SHP77 treated with DMSO at 0.1 percent for 48 hours (cell line): ENCODE data around the gene NCOA3.
"Not testable (repeated sequence)": the region's sequence is repeated elsewhere in the genome, so short reads cannot be mapped to it uniquely, and the experiment has no call there.

ENCODE experiments used
- DNase-seq: peaks from one replicate; lab custom pipeline; 2025; lab: John Stamatoyannopoulos, UW

NCOA3 gene

DNA sequence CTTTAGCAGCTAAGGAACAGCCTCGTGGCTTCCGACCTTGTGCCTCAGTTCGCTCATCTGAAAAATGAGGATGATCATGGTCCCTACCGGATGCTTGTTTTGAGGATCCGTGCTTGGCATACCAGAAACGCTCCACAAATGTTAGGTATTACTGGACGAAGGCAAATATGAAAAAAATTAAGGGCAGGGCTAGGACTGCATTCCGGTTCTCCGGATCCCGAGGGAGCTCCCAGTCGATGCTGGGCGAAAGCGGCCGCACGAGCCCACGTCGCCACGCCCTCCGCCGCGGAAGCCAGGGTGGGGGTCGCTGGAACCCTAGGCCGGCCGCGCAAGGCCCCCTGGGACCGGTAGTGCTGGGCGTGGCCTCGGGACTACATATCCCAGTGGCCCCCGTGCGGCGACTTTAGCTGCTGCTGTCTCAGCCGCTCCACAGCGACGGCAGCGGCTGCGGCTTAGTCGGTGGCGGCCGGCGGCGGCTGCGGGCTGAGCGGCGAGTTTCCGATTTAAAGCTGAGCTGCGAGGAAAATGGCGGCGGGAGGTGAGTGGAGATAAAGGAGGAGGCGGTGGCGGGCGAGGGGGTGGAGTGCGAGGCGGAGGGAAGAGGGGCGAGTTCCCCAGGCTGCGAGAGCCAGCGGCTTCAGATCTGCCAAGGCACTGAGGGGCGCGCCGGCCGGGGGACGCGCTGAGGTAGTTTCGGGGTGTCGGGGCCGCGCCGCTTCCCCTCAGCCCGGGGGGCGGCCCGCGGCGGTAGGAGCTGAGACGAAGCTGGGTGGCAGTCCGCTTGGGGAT, at the start of gene NCOA3:
NCOA3 (plus strand) TSS at position 406 of the 789 bp plus-strand sequence. CDS start 120,361 bp downstream, outside the sequence.
- DNase-seq, result peak; percentile 83

DNA sequence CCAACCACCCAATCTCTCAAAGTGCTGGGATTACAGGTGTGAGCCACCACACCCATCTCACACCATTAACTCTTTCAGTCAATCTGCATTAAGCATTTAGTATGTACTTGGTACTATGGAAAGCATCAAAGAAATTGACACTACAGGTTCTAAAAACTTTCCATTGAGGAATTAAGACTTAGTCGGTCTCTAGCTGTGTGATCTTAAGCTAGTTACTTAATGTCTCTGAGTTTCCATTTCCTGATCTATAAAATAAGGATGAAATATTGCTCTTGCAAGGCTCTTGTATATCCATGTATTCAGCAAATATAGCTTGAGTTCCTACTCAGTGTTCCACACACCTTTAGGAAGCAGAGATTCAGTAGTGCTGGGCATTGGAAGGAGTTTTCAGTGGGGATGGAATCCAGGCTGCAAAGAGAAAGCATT, 48.9 kb upstream of the NCOA3 start:
- no peak for DNase-seq

DNA sequence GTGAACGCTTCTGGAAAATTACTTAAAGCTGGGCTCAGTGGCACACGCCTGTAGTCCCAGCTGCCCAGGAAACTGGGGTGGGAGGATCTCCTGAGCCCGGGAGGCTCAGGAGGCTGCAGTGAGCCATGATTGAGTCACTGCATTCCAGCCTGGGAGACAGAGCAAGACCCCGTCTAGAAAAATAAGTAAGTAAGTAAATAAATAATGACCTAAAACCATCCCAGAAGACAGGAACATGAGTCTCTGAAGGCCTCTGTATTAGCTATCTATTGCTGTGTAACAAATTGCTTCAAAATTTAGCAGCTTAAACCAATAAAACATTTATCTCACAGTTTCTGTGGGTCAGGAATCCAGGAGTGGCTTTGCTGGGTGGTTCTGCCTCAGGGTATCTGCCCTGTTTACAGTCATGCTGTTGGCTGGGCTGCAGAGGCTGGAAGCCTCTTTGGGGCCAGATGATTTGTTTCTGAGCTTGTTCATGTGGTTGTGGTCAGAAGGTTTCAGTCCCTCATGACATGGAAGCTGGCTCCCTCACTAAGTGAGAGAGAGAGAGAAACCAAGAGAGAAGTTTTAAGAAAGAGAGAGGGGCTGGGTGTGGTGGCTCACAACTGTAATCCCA, 48.4 kb upstream of the NCOA3 start:
- DNase-seq, result no peak

DNA sequence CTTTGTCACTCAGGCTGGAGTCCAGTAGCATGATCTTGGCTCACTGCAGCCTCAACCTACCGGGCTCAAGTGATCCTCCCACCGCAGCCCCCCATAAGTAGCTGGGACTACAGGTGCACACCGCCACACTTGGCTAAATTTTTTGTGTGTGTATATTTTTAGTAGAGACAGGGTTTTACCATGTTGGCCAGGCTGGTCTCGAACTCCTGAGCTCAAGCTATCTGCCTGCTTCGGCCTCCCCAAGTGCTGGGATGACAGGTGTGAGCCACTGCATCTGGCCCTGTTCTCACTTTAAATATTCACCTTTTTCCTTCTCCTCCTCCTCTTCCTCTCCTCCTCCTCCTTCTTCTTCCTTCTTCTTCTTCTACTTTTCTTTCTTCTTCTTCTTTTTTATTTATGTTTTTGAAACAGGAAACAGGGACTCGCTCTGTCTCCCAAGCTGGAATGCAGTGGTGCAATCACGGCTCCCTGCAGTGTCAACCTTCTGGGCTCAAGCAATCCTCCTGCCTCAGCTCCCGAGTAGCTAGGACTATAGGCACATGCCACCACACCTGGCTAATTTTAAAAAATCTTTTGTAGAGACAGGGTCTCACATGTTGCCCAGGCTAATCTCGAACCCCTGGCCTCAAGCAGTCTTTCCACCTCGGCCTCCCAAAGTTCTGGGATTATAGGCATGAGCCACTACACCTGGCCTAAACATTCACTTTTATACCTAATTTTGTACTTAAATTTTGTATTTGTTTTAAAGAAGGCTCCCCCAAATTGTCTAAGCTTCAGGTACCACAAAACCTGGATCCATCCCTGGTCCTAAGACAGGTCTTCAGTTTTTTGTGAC, 47.2 kb upstream of the NCOA3 start:
- DNase-seq, result no peak

DNA sequence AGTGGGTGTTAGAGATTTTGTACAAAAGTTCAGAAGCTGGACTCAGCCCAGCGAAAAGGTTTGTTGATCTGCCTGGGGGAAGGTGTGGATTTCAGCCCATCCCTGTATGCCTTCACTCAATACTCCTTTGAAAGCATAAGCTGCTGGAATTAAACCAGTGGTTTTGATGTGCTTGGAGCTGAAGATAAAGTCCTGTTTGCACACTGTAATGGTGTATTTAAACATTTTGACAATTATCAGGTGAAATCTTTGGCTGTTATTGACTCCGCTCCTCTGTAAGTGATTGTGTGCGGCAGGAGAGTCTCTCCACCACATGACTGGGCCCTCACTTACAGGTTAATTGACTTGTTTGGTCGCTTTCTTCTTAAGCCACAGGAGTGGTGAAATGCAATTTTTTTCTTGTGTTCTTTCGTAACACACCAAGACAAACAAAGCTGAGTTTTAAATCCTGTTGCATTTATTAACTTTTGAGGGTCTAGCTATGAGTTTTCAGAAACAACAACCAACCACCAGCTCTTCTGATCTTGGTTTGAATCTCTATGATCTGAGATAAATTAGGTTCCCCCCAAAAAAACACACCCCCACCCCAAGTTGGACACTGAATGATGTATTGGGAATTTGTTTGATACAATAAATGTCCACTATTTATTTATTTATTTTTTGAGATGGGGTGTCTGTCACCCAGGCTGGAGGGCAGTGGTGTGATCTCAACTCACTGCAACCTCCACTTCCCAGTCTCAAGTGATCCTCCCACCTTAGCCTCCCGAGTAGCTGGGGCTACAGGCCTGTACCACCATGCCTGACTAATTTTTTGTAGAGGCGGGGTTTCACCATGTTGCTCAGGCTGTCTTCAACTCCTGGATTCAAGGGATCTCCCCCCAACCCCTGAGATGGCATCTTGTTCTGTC, 46.3 kb upstream of the NCOA3 start:
- DNase-seq, result no peak

DNA sequence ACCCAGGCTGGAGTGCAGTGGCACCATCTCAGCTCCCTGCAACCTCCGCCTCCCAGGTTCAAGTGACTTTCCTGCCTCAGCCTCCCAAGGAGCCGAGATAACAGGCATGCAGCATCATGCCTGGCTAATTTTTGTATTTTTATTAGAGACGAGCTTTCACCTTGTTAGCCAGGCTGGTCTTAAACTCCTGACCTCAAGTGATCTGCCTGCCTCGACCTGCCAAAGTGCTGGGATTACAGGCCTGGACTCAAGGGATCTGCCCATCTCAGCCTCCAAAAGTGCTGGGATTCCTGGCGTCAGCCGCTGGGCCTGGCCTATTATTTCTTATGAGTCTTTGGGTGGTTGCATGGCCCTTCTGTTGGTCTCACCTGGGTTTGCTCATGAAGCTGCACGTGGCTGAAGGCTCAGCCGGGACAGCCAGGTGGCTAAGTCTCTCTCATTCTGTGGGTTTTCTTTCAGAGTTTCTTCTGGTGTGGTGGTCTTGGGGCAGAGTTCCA, 45.6 kb upstream of the NCOA3 start:
- DNase-seq, result no peak

DNA sequence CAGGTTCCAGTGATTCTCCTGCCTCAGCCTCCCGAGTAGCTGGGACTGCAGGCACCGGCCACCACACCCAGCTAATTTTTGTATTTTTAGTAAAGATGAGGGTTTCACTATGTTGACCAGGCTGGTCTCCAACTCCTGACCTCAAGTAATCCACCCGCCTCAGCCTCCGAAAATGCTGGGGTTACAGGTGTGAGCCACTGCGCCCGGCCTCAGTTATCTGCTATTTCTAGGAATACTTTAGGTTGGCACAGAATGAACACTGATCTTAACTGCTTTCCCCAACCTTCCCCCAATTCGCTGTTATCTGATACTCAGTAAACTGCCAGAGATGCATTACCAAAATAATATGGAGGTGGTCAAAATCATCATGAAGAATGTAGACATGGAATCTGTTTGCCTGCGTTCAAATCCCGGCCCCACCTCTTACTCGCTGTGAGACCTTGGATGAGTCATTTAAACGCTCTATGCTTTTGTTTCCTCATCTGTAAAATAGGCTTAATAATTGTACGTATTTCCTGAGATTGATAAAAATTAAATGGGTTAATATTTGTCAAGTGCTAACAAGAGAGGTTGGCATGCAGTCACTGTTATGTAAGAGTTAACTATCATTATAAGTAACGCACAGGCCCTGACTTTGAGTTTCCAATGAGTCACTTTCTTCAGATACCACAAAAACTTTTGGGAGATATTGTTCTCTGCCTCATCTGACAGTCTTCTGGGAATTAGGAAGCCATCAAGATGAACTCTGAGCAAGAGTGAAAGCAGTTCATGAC, 44.5 kb upstream of the NCOA3 start:
- no peak for DNase-seq

DNA sequence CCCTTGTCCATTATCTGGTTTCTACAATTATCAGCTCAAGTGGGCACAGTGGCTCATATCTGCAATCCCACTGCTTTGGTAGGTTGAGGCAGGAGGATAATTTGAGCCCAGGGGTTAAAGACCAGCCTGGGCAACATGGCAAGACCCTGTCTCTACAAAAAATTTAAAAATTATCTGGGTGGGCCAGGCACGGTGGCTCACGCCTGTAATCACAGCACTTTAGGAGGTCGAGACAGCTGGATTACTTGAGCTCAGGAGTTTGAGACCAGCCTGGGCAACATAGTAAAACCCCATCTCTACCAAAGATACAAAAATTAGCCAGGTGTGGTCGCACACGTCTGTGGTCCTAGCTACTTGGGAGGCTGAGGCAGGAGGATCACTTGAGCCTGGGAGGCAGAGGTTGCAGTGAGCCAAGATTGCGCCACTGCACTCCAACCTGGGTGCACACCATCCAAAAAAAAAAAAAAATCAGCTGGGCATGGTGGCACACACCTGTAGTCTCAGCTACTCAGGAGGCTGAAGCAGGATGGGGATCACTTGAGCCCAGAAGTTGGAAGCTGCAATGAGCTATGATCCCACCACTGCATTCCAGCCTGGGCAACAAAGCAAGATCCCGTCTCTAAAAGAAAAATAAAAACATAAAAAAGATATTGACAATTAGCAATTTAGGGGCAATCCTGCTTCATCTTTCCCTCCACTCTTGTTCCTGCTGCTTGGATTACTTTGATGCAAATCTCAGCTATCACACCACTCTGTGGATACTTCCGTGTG, 43.2 kb upstream of the NCOA3 start:
- DNase-seq, result not testable (repeated sequence)

DNA sequence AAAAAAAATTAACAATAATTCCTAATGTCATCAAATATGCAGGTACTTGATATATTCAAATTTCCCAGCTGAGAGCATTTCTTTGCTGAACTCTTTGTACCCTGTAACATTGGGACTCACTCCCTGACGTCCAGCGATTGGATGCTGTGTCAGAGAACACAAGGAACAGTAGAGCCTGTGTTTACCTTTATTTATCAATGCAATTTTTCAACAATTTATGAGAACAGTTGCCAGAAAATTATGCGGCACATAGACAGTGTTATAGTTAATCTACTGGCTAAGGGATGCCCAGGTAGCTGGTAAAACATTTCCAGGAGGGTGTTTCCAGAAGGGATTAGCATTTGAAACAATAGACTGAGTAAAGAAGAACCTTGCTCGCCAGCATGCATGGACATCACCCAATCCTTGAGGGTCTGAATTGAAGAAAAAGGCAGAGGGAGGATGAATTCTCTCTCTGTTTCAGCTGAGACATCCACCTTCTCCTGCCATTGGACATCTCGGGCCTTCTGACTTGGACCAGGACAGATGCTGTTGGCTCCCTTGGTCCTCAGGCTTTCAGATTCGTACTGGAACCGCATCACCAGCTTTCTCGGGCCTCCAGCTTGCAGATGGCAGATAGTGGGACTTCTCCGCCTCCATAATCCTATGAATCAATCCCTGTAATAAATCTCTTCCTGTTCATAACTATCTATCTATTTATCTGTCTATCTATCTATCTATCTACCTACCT, 42.2 kb upstream of the NCOA3 start:
- no peak for DNase-seq

DNA sequence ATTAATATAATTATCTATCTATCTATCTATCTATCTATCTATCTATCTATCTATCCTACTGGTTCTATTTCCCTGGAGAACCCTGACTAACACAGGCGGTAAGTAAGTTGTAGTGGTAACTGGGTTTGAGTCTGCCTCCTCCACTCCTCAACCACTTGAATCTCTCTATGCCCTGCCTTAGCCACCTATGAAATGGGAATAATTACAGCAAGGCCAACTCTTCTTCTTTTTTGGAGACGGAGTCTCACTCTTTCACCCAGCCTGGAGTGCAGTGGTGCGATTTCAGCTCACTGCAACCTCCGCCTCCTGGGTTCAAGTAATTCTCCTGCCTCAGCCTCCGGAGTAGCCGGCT, 41.0 kb upstream of the NCOA3 start:
- not testable (repeated sequence) for DNase-seq

DNA sequence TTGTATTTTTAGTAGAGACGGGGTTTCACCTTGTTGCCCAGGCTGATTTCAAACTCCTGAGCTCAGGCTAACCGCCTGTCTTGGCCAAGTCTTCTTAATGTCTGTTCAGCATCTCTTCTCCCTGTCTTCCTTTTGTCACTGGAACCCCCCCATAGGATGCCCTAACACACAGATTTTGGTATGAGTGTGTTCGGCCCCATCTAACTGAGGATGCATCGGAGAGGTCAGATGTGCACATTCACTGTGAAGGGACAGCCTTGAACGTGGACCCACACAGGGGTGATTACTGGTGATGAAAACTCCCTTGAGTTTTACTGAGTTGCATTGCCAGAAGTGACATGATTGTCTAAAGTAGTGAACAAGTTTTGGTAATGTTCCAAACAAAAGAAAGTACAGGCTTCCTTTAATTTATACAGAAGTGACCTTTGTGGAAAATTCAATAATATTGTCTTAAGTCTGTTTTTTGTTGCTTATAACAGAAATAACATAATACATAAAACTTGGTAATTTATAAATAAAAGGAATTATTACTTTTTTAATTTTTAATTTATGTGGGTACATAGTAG, 40.5 kb upstream of the NCOA3 start:
- no peak for DNase-seq

DNA sequence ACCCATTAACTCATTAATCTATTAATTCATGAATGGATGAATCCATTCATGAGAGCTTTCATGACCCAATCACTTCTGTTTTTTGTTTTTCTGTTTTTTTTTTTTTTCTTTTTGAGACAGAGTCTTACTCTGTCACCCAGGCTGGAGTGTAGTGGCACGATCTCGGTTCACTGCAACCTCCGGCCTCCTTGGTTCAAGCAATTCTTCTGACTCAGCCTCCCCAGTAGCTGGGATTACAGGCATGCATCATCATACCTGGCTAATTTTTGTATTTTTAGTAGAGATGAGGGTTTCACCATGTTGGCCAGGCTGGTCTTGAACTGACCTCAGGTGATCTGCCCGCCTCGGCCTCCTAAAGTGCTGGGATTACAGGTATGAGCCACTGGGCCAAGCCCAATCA, 39.8 kb upstream of the NCOA3 start:
- not testable (repeated sequence) for DNase-seq

DNA sequence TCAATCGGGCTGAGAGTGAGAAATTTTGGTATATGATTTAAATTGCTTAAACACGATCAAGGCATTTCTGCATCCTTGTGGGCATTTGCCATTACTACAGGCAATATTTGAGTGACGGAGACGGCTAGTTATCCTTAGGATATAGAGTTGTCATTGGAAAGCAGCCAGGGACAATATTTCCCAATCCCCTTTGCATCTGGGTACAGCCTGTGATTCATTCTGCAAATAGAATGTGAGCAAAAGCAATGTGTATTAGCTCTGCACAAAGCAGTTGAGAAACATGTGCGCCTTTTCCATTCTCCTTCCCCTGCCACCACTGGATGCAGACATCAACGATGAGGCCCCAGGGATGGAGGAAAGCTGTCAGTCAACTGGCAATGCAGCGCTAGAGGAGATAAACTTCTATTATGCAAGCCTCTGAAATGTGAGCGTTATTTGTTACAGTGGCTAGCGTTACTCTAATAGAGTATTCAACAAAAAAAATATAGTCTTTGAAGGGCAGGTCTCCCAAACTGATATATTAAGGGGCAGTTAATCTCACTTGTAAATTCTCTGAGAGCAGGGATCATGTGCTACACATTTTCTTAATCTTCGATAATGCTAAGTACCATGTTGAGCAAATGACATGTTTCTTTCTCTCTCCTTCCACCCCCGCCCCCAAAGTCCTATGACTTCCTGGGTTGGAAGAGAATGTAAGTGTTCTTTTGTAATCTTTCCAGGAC, 37.1 kb upstream of the NCOA3 start:
- peak; percentile 74 for DNase-seq

DNA sequence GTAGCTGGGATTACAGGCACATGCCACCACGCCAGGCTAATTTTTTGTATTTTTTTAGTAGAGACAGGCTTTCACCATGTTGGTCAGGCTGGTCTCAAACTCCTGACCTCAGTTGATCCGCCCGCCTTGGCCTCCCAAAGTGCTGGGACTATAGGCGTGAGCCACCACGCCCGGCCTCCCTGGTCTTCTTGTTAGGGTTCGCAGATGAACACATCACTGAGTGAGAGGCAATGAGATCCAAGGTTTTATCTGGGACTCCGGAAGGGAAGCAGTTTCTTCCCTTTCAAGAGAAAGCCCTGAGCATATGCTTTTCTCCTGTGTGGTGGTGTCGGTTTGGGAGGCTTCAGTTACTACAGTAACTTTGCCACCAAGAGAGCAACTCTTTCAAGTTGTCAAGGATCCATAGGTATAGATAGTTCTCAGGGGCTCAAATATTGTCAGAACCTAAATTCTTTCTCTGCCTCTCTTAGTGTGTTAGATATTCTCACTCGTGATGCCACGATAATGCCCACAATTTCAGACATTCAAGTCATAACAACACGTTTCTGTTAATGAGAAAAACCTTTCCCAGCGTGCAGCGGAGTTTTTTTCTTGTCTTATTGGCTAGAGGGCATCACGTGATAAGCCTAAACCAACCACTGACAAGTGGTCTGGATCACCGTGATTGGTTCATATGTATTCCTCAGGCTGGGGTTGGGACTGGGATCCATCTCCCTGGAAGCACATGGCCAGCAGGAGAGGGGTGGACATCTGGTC, 36.2 kb upstream of the NCOA3 start:
- no peak for DNase-seq

DNA sequence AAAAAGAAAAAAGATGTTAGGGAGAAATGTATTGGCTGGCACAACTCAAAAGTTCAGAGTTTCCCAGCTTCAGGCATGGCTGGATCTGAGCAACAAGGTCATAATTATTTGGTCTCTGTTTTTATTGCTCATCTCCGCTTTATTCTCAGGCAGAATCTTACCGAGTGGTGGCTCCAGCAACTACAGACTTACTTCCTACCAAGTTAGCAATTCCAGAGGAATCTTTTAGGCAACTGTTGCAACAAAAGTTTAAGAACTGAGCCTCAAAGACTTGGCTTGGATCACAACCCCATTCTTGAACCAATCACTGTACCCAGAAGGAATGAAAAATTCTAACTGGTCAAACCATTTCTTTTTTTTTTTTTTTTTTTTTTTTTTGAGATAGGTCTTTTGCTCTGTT, 35.5 kb upstream of the NCOA3 start:
- no peak for DNase-seq

DNA sequence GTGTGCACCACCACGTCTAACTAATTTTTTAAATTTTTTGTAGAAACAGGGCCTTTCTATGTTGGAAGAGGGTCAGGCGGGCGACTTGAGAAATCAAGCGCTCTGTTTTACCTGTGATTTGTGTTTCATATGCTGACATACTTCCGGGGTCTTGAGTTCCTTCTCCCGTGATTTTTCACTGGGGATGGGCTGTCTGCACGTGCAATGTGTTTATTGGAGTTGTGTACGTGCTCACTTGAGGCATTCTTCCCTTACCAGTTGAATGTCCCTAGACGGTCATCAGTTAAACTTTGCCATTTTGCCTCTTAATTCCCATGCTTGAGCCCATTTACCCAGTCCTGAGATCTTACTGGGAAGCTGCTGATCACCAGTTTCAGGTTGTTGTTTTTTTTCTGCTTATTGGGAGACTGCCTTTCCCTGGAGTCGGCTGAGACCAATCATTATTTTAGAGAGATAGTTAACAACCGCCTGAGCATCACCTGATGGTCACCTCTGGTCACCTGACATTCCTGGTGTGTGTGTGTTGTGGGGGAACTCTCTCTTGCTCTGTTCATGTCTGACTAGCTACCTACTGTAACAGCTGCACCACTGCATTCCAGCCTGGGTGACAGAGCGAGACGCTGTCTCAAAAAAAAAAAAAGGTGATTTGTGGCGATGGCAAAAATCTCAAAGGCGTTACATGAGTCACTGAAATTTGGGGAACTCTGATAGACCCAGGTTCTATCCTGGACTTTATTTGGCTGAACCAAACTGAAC, 34.8 kb upstream of the NCOA3 start:
- DNase-seq, result no peak
